Nephron (organoid): ENCODE measurements around the gene RALGPS1.

Source experiments
- H3K27ac Mint-ChIP-seq, 3 experiments: 2 replicates each; pipeline ENCODE4 v1.8.0; 2020; ENCODE audit warnings: mixed read lengths in 3 of 3, mild to moderate bottlenecking in 2 of 3, moderate library complexity in 1 of 3
- H3K27me3 Mint-ChIP-seq: 2 replicates; pipeline ENCODE4 v1.8.0; 2021; ENCODE audit warnings: low read depth, mild to moderate bottlenecking, moderate library complexity, mixed read lengths
- H3K36me3 Mint-ChIP-seq: 2 replicates; pipeline ENCODE4 v1.8.0; 2020; ENCODE audit warnings: low read depth, mixed read lengths
- H3K4me1 Mint-ChIP-seq: 2 replicates; pipeline ENCODE4 v1.8.0; 2020; ENCODE audit warnings: mixed read lengths
- H3K4me3 Mint-ChIP-seq, 3 experiments: 2 replicates each; pipeline ENCODE4 v1.8.0; 2020; ENCODE audit warnings: mild to moderate bottlenecking in 3 of 3, mixed read lengths in 3 of 3, moderate library complexity in 2 of 3
- H3K9me3 Mint-ChIP-seq: 2 replicates; pipeline ENCODE4 v1.8.0; 2020; ENCODE audit warnings: mixed read lengths
- TF ChIP-seq, protein P1 (sequence below), 3 experiments: fragments of 200-600 bp; sonication (generic); IDR thresholded peaks; one replicate each; pipeline ENCODE4 v1.5.0; 2021; ENCODE audit warnings: antibody characterized with exemption in 3 of 3; ENCODE audit not compliant: unreplicated experiment in 3 of 3

Gene RALGPS1

DNA sequence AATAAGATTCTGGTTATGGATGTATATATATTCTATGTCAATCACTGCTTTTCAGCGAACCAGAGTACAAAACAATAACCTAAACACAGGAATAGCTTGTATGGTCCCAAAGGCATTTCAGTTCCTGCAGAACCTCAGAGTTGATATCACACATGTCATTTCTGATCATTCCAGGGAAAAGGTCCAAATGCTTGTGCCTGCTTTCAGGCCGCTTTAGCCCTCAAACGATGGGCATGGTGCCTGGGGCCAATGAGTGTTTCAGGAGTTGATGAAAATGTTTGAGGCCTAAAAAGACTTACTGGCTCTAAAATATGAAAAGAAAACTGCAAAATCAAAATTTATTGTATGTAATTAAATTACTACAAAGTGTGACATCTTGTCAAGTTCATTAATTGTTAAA, 185.1 kb downstream of the RALGPS1 start:
- Mint-ChIP-seq H3K36me3 (peaks cover 7% of the 10 kb centered on the region), H3K9me3 (no peaks in the 10 kb centered on the region), H3K4me1 (peaks cover 23% of the 10 kb centered on the region), H3K27me3 (peaks cover 3% of the 10 kb centered on the region), H3K27ac (peak overlapping the region in 1 of 3 experiments; percentile 76), H3K4me3 (no peak overlapping the region)
- TF ChIP-seq, protein P1, sequence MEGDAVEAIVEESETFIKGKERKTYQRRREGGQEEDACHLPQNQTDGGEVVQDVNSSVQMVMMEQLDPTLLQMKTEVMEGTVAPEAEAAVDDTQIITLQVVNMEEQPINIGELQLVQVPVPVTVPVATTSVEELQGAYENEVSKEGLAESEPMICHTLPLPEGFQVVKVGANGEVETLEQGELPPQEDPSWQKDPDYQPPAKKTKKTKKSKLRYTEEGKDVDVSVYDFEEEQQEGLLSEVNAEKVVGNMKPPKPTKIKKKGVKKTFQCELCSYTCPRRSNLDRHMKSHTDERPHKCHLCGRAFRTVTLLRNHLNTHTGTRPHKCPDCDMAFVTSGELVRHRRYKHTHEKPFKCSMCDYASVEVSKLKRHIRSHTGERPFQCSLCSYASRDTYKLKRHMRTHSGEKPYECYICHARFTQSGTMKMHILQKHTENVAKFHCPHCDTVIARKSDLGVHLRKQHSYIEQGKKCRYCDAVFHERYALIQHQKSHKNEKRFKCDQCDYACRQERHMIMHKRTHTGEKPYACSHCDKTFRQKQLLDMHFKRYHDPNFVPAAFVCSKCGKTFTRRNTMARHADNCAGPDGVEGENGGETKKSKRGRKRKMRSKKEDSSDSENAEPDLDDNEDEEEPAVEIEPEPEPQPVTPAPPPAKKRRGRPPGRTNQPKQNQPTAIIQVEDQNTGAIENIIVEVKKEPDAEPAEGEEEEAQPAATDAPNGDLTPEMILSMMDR (IDR thresholded peaks at IDR 0.05; ENCODE audit: unreplicated experiment in 3 of 3): no peak

DNA sequence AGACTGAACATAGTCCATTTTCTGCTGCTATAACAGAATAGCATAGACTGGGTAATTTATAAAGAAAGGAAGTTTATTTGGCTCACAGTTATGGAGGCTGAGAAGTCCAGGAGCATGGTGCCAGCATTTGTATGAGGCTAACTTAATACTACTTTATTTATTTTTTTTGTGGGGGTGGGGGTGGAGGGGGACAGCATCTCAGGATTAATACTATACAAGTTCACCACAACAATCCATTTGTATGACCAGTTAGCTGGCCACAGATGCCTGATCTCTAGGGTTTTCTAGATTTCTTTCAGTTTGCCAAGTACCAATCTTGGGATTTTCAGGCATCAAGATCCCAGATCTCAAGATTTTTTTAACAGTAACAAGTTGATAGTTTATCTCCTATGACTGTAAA, 187.6 kb downstream of the RALGPS1 start:
- Mint-ChIP-seq H3K4me1 (peaks cover 28% of the 10 kb centered on the region), H3K4me3 (no peak overlapping the region), H3K27me3 (peaks cover 4% of the 10 kb centered on the region), H3K27ac (peak overlapping the region in 1 of 3 experiments; percentile 39), H3K9me3 (no peaks in the 10 kb centered on the region), H3K36me3 (peaks cover 20% of the 10 kb centered on the region)
- TF ChIP-seq, protein P1 (IDR thresholded peaks at IDR 0.05; ENCODE audit: unreplicated experiment in 3 of 3): no peak

DNA sequence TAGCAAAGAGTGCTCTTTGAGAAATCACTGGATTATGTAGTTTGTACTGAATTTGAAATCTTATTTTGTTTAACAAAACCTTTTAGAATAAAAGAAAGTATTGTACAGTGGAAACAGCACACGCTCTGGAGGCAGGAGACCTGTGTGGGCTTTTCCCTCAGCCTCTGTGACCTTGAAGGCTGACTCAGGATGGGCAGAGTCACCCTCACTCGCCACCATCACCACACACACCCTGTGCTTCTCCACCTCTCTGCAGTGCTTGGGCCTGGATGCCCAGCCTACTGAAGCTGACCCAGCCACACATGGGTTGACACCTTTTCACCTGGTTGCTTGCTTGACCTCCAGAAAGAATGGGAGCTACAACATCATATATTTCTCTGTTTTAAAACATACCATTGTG, 188.2 kb downstream of the RALGPS1 start:
- peaks cover 4% of the 10 kb centered on the region for H3K27me3 Mint-ChIP-seq
- no peaks in the 10 kb centered on the region for H3K9me3 Mint-ChIP-seq
- no peak overlapping the region for H3K4me3 Mint-ChIP-seq
- H3K27ac Mint-ChIP-seq: no peak overlapping the region
- TF ChIP-seq, protein P1 (IDR thresholded peaks at IDR 0.05; ENCODE audit: unreplicated experiment in 3 of 3): no peak
- peaks cover 22% of the 10 kb centered on the region for H3K36me3 Mint-ChIP-seq
- H3K4me1 Mint-ChIP-seq: peaks cover 28% of the 10 kb centered on the region

DNA sequence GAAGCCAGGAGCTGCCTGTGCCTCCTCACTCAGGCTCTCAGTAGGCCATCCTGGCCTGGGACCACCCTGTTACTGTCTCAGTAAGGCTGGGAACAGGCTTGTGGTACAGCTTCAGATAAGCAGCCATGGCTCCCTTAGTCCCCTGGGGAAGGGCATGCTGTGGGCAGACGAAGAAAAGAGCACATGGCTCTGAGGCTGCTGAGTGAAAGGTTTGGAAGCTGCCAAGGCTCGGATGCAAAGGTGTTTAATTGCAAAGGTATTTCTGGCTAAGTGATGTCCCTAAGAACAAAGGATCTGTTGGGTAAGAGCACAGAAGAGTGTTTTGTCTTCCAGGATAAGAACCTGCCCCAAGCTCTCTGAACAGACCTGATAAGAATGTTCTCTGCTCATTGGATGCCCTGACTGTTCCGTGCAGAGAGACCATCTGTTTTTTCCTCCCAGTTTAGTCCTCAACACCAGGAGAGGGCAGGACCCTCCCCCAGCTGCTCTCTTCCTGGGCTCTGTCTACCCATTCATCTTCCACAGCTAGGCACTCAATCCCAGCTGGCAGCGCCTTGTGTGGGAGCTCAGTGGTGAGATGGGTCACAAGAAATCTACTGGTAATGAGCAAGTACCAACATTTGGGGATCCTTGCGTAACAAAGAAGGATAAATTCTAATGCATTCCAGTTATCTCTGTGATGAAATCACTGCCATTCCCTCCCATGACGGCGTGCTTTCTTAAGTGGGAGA, 190.2 kb downstream of the RALGPS1 start:
- Mint-ChIP-seq H3K4me1 (peaks cover 23% of the 10 kb centered on the region), H3K4me3 (no peak overlapping the region), H3K36me3 (peaks cover 33% of the 10 kb centered on the region), H3K27ac (peak overlapping the region in 1 of 3 experiments; percentile 30), H3K27me3 (peaks cover 4% of the 10 kb centered on the region), H3K9me3 (no peaks in the 10 kb centered on the region)
- TF ChIP-seq, protein P1 (IDR thresholded peaks at IDR 0.05; ENCODE audit: unreplicated experiment in 3 of 3): no peak

DNA sequence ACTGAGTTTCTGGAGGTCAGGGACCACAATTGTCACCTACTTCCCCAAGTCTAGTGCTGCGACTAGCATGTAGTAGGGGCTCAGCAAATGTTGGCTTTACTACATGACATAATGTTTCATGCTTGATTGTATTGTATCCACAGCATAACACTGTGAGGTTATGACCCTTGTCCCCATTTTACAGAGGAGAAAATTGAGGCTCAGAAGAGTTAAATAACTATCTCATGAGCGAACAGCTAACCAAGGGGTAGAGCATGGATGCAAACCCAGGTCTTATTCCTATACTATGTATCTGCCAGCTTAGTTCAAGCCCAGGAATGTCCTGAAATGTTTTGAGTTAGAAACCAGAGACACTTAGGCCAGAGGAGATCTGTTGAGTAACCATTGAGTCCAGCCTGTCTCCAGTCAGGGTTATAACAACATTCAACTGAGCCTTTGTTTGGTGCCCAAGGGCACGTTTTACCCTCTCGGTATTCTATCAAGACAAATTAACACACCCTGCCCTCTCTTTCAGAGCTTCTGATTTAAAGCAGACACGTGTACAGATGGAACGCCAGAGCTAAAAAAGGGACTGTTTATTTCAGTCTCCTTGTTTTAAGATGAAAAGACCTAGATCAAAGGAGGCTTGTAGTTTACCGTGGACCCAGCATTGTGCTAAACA, 191.4 kb downstream of the RALGPS1 start:
- Mint-ChIP-seq H3K27ac (no peak overlapping the region), H3K27me3 (peaks cover 4% of the 10 kb centered on the region), H3K36me3 (peaks cover 42% of the 10 kb centered on the region), H3K4me3 (no peak overlapping the region), H3K9me3 (no peaks in the 10 kb centered on the region), H3K4me1 (peaks cover 29% of the 10 kb centered on the region)
- TF ChIP-seq, protein P1 (IDR thresholded peaks at IDR 0.05; ENCODE audit: unreplicated experiment in 3 of 3): no peak
